GM12878 (cell line): ENCODE data around the gene CLSTN2. TPM values are rescaled to one million over a fixed set of nuclear protein-coding genes. Genes with fewer than 3 reads are reported as not detected.

ENCODE experiments used
- ATAC-seq: fragments of 200-7000 bp; cut with Tn5 transposase; 3 replicates; pipeline ENCODE4 v1.9.1; 2020; ENCODE audit warnings: mild to moderate bottlenecking, moderate library complexity
- BruUV-seq: library from RNA; stranded (reverse); fragments of 400-500 nt; replicated peaks from 2 replicates; lab custom pipeline; 2021; lab: Mats Ljungman, UMichigan
- CTCF ChIA-PET: fragments of 300-600 bp; sonication (Branson Sonifier 250); formaldehyde crosslinking; extraction: SDS; loops from one replicate; lab custom pipeline; 2021; ENCODE audit warnings: inconsistent platforms; lab: Yijun Ruan, JAX
- POLR2A ChIA-PET: fragments of 350-600 bp; formaldehyde crosslinking; extraction: SDS; loops from one replicate; lab custom pipeline; 2021; ENCODE audit warnings: inconsistent platforms; lab: Charles Lee
- RAD21 ChIA-PET: fragments of 300-600 bp; sonication (Branson Sonifier 250); formaldehyde crosslinking; loops from one replicate; lab custom pipeline; 2023; ENCODE audit warnings: antibody characterized with exemption; ENCODE audit not compliant: unreplicated experiment; lab: Charles Lee
- SMC1A ChIA-PET: fragments of 300-600 bp; sonication (Branson Sonifier 250); formaldehyde crosslinking; loops from one replicate; lab custom pipeline; 2023; ENCODE audit not compliant: unreplicated experiment, uncharacterized antibody; lab: Charles Lee
- DNase-seq: peaks from one replicate; pipeline ENCODE4 v3.0.0-alpha.2; 2011; ENCODE audit warnings: low read depth, low spot score
- FAIRE-seq: peaks from 3 replicates; lab custom pipeline; 2011; peaks lifted over from hg19 to GRCh38; lab: Jason Lieb, UNC
- H2AFZ ChIP-seq: 2 replicates; pipeline ENCODE4 v1.6.0; 2011; ENCODE audit warnings: low read depth, low read length, control low read depth; ENCODE audit not compliant: control insufficient read depth
- H3K27ac ChIP-seq: 2 replicates; pipeline ENCODE4 v1.5.1; 2011; ENCODE audit warnings: control low read depth; ENCODE audit not compliant: control insufficient read depth, insufficient read depth
- H3K27me3 ChIP-seq, 2 experiments: replicated peaks in 1 of 2; 2 replicates each; pipeline versions ENCODE4 v1.6.0 to v1.6.1; 2011; ENCODE audit warnings: low read length in 1 of 2; ENCODE audit not compliant: control insufficient read depth in 2 of 2, insufficient read depth in 2 of 2
- H3K36me3 ChIP-seq, 2 experiments: 2 replicates each; pipeline ENCODE4 v1.5.1; 2011; ENCODE audit warnings: low read length in 1 of 2; ENCODE audit not compliant: control insufficient read depth in 2 of 2, insufficient read depth in 2 of 2
- H3K4me1 ChIP-seq: 2 replicates; pipeline ENCODE4 v1.6.1; 2011; ENCODE audit warnings: mild to moderate bottlenecking, low read length, moderate library complexity, mixed read lengths; ENCODE audit not compliant: control insufficient read depth, insufficient read depth
- H3K4me2 ChIP-seq: 2 replicates; pipeline ENCODE4 v1.6.0; 2011; ENCODE audit warnings: control low read depth; ENCODE audit not compliant: control insufficient read depth, insufficient read depth
- H3K4me3 ChIP-seq: fragments of 200-600 bp; sonication (generic); 2 replicates; pipeline ENCODE4 v1.5.1; 2016
- H3K79me2 ChIP-seq: 2 replicates; pipeline ENCODE4 v1.6.0; 2011; ENCODE audit warnings: low read length; ENCODE audit not compliant: control insufficient read depth, insufficient read depth
- H3K9ac ChIP-seq: 2 replicates; pipeline ENCODE4 v1.8.0; 2011; ENCODE audit warnings: low read length, control low read depth, mixed read lengths; ENCODE audit not compliant: control insufficient read depth, insufficient read depth
- H3K9me3 ChIP-seq: replicated peaks from 3 replicates; pipeline ENCODE4 v1.5.1; 2011; ENCODE audit warnings: mild to moderate bottlenecking, low read length; ENCODE audit not compliant: control insufficient read depth, insufficient read depth
- H4K20me1 ChIP-seq: 2 replicates; pipeline ENCODE4 v1.6.0; 2011; ENCODE audit not compliant: control insufficient read depth, insufficient read depth
- MXI1 ChIP-seq: fragments of 150-350 bp; IDR thresholded peaks from 2 replicates; pipeline ENCODE4 v1.6.1; 2011; ENCODE audit warnings: low read depth, mild to moderate bottlenecking, inconsistent platforms, low read length, improper control_type of control experiment
- WGBS: methylation state at CpG from one replicate; pipeline ENCODE4 v1.1.6; 2016; ENCODE audit warnings: low lambda C conversion rate; ENCODE audit not compliant: insufficient replicate concordance, insufficient coverage; ENCODE audit errors: missing lambda C conversion rate; 5-methylcytosine and 5-hydroxymethylcytosine counted together
- in situ Hi-C: fragments of 300-500 bp; cut with MboI; formaldehyde crosslinking; loops from 9 replicates; pipeline ENCODE4 v1.14.3; 2018; ENCODE audit warnings: mixed read lengths
- intact Hi-C: fragments of 100-400 bp; cut with micrococcal nuclease; formaldehyde crosslinking; loops from one replicate; pipeline ENCODE4 v1.14.2; 2022; ENCODE audit not compliant: unreplicated experiment
- polyA plus RNA-seq, 11 experiments: library from polyadenylated mRNA; depleted of rRNA in 4 of 11; unstranded in 6 of 11; stranded (reverse) in 5 of 11; fragments of >200 nt; fragmentation: Nextera tagmentation in 4 of 11; fragmentation: Illumina TruSeq in 1 of 11; extraction: Ambion mirVana in 4 of 11; extraction: Trizol in 1 of 11; gene quantifications; 1 replicate in 1 of 11; 2 replicates in 10 of 11; pipeline versions ENCODE4 v1.2.1 to v1.2.3, GENCODE V29; 2011 to 2016; ENCODE audit warnings: inconsistent platforms in 2 of 11, missing spikeins in 2 of 11, low read depth in 1 of 11
- total RNA-seq, 4 experiments: library from RNA; depleted of rRNA in 3 of 4; stranded (reverse); fragments of >200 nt in 3 of 4; fragmentation: Illumina TruSeq in 1 of 4; extraction: Trizol in 1 of 4; gene quantifications; 2 replicates each; pipeline versions ENCODE4 v1.2.1 to v1.2.3, GENCODE V29; 2013 to 2021
- TF ChIP-seq, protein P1 (sequence below): fragments of 450-650 bp; conservative IDR thresholded peaks from 2 replicates; pipeline ENCODE4 v1.6.1; 2017; ENCODE audit warnings: mild to moderate bottlenecking, moderate library complexity
- TF ChIP-seq, protein P2 (sequence below): fragments of 450-650 bp; IDR thresholded peaks from 2 replicates; pipeline ENCODE4 v1.6.1; 2014; ENCODE audit warnings: mild to moderate bottlenecking

CLSTN2 gene
- total and polyA plus RNA-seq, 10 of the 15 experiments (the other 5 are each of a cell fraction or from before 2014, with no cell fraction given) = under 0.01 to 0.10 (median under 0.01) TPM; not detected in 5

DNA sequence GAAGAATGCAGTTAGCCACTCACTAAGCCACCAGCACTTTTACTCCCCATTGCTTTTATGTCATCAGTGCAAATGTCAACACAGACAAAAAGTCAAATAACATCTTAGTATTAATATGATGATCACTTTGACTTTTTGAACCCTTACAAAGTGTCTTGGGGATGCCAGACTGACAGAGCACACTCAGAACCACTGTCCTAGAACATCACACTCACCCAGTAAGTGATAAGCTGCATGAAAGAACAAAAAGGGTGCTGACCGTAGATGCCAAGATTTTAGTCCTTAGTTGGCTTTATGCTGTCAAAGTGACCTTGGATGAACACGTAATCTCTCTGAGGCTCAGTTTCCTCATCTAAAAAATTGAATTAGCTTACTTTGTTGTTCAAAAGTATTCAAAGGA is 463.4 kb downstream of the CLSTN2 start:
- no peaks in the 10 kb centered on the region for H3K79me2 ChIP-seq
- intact Hi-C loops = no loop called here
- 11% methylated on average over 2 of the region's 2 CpGs for WGBS

More for the DNA sequence above, 463.4 kb downstream of the CLSTN2 start:
- in situ Hi-C loops = no loop called here
- no peaks in the 10 kb centered on the region for H3K36me3 ChIP-seq
- H3K27me3 ChIP-seq = no peaks in the 10 kb centered on the region
- FAIRE-seq (no peak), DNase-seq (no peak), ATAC-seq (no peak)
- BruUV-seq = no TSS peak
- no peaks in the 10 kb centered on the region for H3K4me1 ChIP-seq
- no peak overlapping the region for H3K9ac ChIP-seq
- H3K27ac ChIP-seq = no peak overlapping the region
- ChIA-PET CTCF (no interaction called here), SMC1A (interaction anchor here (1.3 kb wide), 1 partner anchor 11 kb away, joined by 3 read pairs; no protein-coding TSS in a partner anchor), RAD21 (no interaction called here), POLR2A (no interaction called here)
- no peak for TF ChIP-seq MXI1
- TF ChIP-seq, protein P1, sequence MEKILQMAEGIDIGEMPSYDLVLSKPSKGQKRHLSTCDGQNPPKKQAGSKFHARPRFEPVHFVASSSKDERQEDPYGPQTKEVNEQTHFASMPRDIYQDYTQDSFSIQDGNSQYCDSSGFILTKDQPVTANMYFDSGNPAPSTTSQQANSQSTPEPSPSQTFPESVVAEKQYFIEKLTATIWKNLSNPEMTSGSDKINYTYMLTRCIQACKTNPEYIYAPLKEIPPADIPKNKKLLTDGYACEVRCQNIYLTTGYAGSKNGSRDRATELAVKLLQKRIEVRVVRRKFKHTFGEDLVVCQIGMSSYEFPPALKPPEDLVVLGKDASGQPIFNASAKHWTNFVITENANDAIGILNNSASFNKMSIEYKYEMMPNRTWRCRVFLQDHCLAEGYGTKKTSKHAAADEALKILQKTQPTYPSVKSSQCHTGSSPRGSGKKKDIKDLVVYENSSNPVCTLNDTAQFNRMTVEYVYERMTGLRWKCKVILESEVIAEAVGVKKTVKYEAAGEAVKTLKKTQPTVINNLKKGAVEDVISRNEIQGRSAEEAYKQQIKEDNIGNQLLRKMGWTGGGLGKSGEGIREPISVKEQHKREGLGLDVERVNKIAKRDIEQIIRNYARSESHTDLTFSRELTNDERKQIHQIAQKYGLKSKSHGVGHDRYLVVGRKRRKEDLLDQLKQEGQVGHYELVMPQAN = no peak
- TF ChIP-seq, protein P2, sequence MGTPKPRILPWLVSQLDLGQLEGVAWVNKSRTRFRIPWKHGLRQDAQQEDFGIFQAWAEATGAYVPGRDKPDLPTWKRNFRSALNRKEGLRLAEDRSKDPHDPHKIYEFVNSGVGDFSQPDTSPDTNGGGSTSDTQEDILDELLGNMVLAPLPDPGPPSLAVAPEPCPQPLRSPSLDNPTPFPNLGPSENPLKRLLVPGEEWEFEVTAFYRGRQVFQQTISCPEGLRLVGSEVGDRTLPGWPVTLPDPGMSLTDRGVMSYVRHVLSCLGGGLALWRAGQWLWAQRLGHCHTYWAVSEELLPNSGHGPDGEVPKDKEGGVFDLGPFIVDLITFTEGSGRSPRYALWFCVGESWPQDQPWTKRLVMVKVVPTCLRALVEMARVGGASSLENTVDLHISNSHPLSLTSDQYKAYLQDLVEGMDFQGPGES = no peak
- no peaks in the 10 kb centered on the region for H3K9me3 ChIP-seq
- H4K20me1 ChIP-seq = no peaks in the 10 kb centered on the region
- H2AFZ ChIP-seq = no peak overlapping the region
- no peak overlapping the region for H3K4me3 ChIP-seq
- no peak overlapping the region for H3K4me2 ChIP-seq
